HG02870 (cell line): ENCODE data around the gene DLGAP1.
"Not testable (repeated sequence)": the region's sequence is repeated elsewhere in the genome, so short reads cannot be mapped to it uniquely, and the experiment has no call there.

Source experiments
- ATAC-seq: cut with Tn5 transposase; IDR thresholded peaks from one replicate; pipeline ENCODE4 v1.9.1; 2021; ENCODE audit warnings: mild to moderate bottlenecking, moderate library complexity; ENCODE audit not compliant: unreplicated experiment

Gene DLGAP1

GRCh38 chr18:3494569-3494968 is 960.5 kb downstream of the DLGAP1 start:
- ATAC-seq = no peak

- ATAC-seq = no peak
Measured at GRCh38 chr18:3494245-3494526, 960.9 kb downstream of the DLGAP1 start.

GRCh38 chr18:3493501-3494244 is 961.4 kb downstream of the DLGAP1 start:
- ATAC-seq = no peak

DNA sequence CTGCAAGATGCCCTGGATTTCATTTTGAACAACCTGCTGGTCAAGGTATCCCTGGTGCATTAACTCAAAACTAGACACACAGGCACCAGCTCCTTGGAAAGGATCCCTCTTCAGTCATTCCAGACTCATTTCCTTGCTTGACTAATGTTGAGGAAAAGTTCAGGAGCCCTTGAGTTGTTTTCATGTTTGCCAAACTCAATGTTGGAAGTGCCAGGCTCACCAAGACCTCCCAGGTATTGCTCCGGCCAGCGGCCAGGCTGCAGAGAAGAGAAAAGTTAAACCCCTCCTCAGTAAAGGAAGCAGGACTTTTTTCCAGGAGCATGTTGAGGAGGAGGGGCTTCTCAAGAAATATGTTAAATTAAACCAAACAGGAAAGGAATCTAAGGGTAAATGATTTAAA is 962.4 kb downstream of the DLGAP1 start:
- ATAC-seq = no peak

GRCh38 chr18:3491981-3492555 is 963.0 kb downstream of the DLGAP1 start:
- ATAC-seq = no peak

- ATAC-seq = no peak
Measured at GRCh38 chr18:3489462-3489861, 965.6 kb downstream of the DLGAP1 start.

- ATAC-seq = no peak
Measured at GRCh38 chr18:3486512-3486911, 968.6 kb downstream of the DLGAP1 start.

DNA sequence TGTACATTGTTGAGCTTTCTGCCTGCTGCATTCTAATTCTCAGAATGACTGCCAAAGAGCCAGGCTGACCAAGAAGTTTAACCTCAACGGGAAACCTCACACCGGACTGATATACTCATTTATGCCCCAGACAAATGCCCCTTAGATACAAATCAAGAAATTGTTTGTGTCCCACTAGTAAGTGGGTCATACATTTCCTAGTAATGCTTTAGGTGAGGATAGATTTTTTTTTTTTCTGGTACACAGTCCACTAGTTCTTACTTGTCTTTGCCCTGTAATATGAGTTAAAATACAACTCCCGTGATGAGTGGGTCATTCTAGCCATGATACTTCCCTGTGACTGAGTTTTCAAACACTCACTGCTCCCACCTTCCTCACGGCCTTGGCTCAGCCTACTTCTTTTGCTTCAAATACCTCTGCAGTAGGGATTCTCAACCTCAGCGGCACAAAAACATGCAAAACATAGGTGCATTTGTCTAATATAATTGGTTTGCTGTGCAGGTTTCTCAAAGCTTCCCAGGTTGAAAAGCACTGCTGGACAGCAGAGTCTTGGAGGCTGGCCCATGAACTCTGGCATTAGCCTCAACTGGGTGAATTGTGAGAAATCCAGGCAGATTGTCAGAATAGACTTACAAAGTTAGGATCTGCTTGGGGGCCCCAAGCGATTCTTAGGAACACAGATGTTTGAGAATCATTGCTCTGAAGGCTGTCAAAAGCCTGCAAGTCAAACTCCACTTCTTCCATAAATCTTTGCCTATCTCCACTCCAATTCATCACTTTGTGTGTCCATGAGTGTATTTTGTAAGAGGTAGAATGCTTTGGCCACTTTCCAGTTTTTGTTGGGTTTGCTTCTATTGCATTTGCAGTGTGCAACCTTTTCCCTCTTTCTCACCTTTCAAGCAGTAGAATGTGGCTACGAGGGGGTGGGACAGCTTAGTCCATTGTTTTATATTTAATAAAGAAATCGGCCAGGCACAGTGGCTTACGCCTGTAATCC is 969.7 kb downstream of the DLGAP1 start:
- peak; percentile 76 for ATAC-seq

DNA sequence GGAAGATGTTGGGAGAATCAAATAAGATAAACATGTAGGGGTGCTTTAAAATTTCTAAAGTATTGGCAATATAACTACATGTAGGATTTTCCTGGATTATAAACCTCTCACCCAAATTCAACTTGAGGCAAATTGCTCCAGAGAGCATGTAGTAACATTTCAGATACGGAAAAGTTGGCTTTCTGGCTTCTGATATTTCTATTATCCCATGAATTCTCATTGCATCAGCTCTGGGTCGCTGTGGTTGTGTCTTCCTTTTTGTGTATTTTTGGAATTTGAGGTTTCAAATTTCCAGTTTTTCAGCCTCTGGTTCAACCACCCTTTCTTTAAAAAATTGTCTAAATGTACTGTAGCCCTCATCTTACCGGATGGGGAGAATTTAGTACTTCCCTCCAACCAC is 972.8 kb downstream of the DLGAP1 start:
- ATAC-seq = no peak

DNA sequence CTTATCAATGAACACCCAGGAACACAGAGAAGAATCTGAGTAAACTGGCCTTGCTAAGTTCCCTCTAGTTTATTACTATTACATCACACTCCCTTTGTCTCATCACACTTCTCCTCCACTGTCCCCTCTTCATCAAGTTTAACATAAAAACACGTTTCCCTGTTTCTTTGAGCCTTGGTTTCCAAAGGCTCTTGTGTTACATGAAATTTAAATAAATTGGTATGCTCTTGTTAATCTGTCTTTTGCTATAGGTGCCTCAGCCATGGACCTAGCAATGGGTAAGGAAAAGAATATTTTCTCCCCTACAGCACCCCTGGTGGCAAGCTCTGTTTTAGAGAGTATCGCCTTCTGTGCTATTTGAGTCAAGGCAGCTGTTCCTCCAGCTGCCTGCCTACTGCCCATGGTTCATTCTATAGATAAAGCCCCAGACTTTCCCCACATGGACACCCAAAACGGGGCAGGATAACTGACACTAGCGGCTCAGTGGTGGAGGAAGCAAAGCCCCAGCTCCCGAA is 973.4 kb downstream of the DLGAP1 start:
- ATAC-seq = no peak

GRCh38 chr18:3480827-3481573 is 974.1 kb downstream of the DLGAP1 start:
- no peak for ATAC-seq

DNA sequence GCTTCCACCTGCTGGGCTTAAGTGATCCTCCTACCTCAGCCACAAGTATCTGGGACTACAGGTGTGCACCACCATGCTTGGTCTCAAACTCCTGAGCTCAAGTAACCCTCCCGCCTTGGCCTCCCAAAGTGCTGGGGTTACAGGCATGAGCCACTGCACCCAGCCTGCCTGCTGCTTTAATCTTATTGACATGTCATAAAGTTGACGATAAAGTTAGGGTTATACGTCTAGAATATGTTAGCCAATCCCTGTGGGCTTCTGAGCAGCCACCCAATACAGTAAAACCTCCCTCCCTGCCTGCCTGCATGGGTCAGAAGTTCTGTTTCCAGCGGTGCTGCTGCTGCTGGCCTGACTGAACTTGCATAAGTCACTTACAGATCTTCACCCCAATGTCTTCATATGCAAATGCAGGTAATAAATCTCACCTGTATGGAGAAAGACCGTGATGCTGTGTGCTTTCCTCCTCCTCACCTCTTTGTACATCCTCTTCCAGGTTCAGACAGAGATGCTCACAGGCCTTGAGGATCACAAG is 975.1 kb downstream of the DLGAP1 start:
- ATAC-seq = no peak

DNA sequence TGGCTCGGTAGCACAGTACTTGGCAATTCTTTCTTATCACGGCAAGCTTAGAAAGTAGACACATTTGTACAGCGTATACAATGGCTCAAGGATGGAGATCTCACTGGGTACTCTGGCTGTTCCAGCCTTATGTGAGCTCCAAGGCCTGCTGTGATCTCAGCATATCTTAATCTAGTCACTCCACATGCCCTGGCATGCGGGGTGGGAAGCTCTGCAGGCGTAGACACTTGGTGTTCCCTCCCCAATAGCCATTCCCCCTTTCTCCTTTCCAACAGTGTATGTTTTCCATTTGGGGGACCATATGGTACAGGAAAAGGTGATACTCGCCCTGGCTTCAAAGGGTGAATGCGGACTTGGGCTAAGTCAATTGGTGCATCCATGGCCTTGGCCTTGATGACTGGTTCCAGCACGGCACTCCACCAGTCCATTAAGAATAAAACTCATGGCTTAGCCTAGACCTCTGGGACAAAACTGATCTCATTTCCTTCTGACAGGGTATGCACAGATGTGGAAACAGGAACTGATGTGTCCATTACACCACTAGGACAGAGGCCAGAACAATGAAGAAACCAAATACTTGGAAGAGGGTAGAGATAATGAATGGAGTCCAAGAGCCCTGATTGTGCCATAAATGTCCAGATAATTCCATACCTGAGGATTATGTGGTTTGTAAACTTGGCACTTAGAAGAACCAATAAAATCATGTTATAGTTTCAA is 976.7 kb downstream of the DLGAP1 start:
- ATAC-seq = no peak

- peak; percentile 86 for ATAC-seq
Measured at GRCh38 chr18:3472681-3473544, 982.2 kb downstream of the DLGAP1 start.

GRCh38 chr18:3472121-3472520 is 983.0 kb downstream of the DLGAP1 start:
- not testable (repeated sequence) for ATAC-seq

DNA sequence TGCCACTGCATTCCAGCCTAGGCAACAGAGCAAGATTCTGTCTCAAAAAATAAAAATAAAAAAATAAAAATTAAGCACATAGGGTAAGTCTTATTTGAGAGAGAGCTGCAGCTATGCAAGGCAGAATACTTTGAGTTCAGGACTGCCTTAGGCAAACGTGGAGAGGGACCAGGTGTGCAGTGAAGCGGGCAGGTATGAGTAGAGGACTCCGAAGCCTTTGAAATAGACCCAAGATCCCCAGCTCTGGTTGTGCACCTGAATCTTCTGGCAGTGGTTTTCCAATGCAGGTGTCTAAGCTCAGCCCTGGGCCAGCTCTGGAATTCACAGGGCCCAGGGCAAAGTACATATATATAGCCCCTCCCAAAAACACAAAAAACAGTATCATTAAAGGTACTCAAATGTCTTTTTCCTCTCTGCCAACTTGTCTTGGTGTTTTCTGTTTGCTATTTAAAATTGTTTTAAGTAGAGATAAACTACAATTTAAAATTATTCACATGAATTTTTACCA is 983.9 kb downstream of the DLGAP1 start:
- no peak for ATAC-seq

DNA sequence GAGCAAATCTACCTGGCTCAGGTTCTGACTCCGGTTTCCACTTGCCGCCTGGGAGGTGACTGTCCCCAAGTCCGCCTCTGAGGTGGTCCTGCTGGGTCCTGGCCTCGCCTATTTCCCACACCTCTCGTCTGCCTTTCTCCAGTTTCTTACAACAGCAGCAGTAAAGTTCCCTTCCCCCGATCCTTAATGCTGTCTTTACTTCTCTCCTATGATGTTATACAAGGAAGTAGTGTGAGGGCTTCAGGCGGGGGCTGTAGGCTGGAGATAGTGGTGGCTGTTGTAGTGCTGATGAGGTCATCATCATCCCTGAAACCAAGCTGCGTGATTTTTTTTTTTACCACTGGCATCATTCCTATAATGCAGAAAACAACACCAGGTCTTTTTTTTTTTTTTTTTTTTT is 986.3 kb downstream of the DLGAP1 start:
- no peak for ATAC-seq

DNA sequence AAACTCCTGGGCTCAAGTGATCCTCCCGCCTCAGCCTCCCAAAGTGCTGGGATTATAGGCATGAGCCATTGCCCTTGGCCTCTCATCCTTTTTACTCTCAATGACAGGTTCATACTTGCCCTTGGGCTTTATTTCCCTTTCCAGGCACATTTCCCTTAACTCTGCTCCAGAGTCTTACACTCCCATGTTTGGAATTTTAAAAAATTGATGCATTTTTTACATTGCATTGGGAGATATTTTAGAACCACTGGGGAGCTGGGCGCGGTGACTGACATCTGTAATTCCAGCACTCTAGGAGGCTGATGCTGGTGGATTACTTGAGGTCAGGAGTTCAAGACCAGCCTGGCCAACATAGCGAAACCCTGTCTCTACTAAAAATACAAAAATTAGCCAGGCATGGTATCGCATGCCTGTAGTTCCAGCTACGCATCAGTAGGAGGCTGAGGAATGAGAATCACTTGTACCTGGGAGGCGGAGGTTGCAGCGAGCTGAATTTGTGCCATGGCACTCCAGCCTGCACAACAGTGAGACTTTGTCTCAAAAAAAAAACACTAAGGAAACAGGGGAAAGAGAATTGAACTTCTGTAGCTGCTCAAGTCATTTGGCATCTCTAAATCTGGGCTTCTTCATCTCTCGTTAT is 986.9 kb downstream of the DLGAP1 start:
- ATAC-seq = no peak
